HG03039 (cell line): Measurements from ENCODE around the gene RAPGEF6.
"Not testable (repeated sequence)": the region's sequence is repeated elsewhere in the genome, so short reads cannot be mapped to it uniquely, and the experiment has no call there.

Source experiments
- ATAC-seq: cut with Tn5 transposase; IDR thresholded peaks from one replicate; pipeline ENCODE4 v1.9.1; 2021; ENCODE audit warnings: mild to moderate bottlenecking, moderate library complexity; ENCODE audit not compliant: unreplicated experiment

RAPGEF6 gene

GRCh38 chr5:131389869-131390265 is 245.2 kb downstream of the RAPGEF6 start:
- ATAC-seq = no peak

DNA sequence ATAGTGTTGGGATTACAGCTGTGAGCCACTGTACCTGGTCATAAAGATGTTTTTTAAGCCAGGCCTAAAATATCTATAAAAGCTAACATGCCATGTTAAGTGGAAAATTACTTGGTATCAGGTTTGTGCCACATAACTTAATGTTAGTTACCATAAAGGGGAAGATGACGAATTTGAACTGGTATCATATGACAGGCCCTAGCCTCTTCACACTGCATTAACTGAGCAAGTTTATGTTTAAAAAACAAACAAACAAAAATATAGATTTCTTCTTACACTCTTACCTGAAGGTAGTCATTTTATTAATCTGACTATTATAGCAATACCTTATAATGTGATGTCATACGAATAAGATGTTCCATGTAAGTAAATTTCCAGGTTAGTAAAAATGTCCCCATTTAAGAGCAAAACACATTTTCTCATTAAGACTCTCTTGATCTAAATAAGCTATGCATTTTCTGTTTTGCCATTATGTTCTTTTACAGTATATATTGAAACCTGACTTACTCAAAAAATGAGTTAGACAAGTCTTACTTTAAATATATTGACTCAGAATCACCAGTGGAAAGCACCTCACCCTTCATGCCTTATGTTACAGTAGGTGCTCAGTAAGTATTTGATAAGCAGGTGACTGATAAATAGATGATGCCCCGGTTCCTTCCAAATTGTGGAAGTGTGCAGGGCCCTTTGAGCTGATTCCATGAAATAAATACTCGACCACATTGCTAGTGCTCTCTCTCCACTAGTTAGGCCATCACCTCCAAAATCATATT is 245.7 kb downstream of the RAPGEF6 start:
- peak; percentile 47 for ATAC-seq

DNA sequence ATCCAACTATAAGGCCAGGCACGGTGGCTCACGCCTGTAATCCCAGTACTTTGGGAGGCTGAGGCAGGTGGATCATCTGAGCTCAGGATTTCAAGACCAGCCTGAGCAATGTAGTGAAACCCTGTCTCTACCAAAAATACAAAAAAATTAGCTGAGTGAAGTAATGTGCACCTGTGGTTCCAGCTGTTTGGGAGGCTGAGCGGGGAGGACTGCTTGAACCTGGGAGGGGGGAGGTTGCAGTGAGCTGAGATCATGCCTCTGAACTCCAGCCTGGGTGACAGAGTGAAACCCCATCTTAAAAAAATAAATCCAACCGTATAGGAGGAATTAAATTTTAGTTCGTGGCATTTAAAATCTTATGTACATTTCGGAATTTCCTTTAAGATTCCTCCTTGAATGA is 247.8 kb downstream of the RAPGEF6 start:
- ATAC-seq = no peak

- no peak for ATAC-seq
Observed at GRCh38 chr5:131386779-131387178, 248.2 kb downstream of the RAPGEF6 start.

GRCh38 chr5:131386124-131386523 is 248.9 kb downstream of the RAPGEF6 start:
- no peak for ATAC-seq

GRCh38 chr5:131384616-131385214 is 250.3 kb downstream of the RAPGEF6 start:
- no peak for ATAC-seq

DNA sequence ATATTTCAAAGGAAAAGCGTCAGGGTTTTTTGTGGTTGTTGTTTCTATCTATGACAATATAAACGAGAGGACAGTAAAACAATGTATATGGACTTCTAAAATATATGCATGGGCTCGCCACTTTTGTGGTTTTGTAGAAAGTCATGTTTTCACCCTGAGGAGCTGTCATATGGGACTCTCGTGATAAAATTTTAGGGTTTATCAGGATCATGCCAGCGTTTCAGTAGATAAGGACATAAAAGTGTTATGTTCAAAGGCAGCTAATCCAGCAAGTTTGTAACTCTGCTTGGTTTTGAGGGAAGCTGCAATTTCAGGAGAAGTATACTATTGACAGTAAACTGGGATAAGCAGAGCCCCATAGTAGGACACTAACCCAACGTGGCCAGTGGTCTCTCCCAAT is 250.9 kb downstream of the RAPGEF6 start:
- ATAC-seq = no peak

GRCh38 chr5:131382407-131383395 is 252.3 kb downstream of the RAPGEF6 start:
- ATAC-seq = peak; percentile 61

DNA sequence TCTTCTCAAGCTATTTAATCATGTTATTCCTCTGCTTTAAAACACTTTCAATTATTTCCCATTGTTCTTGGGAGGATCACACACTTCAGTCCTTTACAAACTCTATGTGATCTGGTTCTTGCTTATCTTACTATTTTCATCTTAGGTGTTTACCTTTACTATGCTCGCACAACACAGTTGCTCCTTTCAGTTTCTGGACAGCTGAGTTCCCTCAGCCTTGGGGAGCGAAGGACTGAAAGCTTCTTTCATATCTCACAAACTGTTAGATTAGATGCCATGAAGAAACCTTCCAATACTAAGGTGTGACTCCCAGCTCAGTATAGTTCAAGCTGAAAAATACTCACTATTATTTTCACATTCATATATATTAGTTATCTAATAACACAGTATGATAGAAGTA is 253.3 kb downstream of the RAPGEF6 start:
- peak; percentile 52 for ATAC-seq

GRCh38 chr5:131381021-131381420 is 254.0 kb downstream of the RAPGEF6 start:
- ATAC-seq = no peak

DNA sequence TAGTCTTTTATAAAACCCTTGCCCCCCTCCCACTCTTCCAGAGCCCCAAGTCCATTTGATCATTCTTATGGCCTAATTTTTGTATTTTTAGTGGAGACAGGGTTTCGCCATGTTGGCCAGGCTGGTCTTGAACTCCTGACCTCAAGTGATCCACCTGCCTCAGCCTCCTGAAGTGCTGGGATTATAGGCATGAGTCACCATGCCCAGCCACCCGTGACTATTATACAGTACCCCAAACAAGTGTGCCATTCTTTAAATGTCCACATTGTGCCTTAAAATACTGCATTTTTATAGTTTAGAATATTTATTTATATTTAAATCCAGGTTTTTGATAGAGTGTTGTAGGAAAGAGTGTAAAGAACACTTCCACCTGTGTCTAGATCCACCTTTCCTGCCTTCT is 254.8 kb downstream of the RAPGEF6 start:
- ATAC-seq = not testable (repeated sequence)

- ATAC-seq = peak; percentile 29
Observed at GRCh38 chr5:131379723-131380122, 255.3 kb downstream of the RAPGEF6 start.

DNA sequence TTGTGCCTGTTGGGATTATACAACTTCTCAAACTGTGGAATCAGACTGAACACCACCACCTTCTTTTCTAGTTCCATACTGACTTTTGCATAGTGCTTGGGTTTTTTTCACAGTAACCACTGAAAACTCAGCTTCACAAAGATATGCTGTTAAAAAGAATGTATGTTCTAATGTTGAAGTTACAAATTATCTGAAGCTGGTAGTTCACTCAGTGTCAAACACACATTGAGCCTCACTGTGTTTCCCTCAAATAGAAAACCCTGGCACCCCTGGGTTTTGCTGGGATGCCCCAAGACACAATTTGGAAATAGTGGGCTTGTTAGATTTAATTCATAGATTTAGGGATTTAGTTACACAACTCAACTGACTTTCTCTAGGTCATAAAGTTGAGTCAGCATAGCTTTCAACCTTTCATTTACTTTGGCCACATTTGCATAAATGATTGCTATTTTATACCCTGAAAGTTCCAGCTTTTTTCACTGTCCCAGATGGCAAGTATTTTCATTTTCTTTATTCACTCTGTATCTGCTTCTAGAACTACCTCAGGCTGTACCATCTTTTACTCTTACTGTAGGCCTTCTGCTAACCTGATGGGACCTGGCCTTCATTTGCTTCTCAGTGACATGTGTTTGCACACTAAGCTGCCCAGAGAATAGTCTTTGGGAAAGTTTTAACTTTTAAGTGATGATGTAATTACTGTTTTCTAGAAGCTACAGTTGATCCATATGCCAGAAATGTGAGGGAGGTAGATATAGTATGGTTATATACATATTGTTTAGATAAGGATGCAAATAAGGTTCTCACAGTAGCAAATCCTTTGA is 256.1 kb downstream of the RAPGEF6 start:
- peak; percentile 17 for ATAC-seq

DNA sequence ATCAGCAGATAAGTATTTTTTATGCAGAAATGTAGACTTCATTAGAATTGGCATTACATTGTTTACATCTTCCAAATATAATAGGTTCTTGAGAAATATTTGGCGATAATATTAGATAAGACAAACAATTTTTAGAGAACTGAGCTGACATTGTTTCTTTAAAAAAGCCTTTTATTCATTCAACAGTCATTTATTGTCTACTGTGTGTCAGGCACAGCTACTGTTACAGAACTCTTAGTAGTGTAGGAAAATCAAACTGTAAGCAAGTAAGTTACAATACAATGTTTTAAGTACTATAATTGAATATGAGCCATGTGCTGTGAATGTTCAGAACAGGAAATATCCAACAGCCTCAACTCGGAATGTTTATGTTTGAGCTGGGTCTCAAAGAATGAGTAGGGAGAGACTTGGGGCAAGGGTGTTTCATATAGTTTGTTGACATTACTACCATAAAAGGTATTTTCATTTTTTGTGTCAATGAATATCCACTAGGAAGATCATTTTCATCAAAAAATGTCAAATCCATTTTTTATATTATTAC is 257.2 kb downstream of the RAPGEF6 start:
- ATAC-seq = no peak

GRCh38 chr5:131377346-131377745 is 257.7 kb downstream of the RAPGEF6 start:
- ATAC-seq = no peak

DNA sequence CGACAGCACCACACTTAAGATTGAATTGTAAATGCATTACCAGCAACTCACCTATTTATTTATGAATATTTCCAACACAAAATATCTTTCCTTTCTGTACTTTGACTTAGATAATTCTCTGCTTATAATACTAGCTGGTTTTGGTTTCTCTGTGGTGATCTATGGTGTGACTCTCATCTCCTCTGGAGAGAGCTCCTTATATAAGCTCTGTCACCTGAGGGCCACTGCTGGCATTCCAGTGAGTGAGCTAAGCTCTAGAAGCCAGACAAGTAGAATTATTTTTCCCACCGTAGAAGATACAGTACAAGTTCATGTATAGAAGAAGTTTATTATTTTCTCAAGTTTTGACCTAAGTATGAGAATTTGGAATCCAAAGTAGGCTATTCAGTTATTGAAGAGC is 259.7 kb downstream of the RAPGEF6 start:
- no peak for ATAC-seq
